Body of pancreas (tissue), 4 donors: ENCODE measurements around the gene NGLY1.

Experiments used
- POLR2A ChIP-seq, 3 donors: fragments of 450-650 bp; IDR thresholded peaks; one replicate each; pipeline ENCODE4 v1.6.1; 2016; ENCODE audit warnings: antibody characterized with exemption in 3 of 3, mild to moderate bottlenecking in 2 of 3
- TF ChIP-seq, protein P1 (sequence below), 7 experiments: fragments of 450-650 bp in 4 of 7; fragments of 200-600 bp in 3 of 7; sonication (generic) in 3 of 7; IDR thresholded peaks; one replicate each; pipeline ENCODE4 v1.5.1; 2016 to 2019; ENCODE audit warnings: antibody characterized with exemption in 7 of 7

DNA sequence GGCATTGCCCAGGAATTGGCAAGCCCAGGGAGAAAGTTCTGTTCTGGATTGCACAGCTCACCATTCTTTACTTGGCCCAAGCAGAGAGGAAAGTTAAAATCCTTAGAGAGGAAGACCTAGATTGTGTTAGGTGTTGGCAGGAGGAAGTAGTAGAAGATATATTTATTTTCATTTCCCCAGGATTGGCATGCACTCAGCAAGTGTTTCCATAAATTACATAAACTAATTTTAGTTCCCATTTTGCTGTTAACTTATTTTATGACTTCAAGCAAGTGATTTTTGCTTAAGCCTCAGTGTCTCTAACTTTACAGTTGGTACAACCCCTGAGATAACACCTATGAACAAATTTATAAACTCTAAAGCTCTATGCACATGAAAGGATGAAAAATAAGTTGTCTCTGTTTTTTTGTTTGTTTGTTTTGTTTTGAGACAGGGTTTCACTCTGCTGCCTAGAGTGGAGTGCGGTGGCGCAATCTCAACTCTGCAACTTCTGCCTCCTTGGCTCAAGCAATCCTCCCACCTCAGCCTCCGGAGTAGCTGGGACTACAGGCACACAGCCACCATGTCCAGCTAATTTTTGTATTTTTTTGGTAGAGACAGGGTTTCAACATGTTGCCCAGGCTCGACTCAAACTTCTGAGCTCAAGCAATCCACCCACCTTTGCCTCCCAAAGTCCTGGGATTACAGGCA lies 87.4 kb downstream of the NGLY1 start:
- TF ChIP-seq, protein P1, sequence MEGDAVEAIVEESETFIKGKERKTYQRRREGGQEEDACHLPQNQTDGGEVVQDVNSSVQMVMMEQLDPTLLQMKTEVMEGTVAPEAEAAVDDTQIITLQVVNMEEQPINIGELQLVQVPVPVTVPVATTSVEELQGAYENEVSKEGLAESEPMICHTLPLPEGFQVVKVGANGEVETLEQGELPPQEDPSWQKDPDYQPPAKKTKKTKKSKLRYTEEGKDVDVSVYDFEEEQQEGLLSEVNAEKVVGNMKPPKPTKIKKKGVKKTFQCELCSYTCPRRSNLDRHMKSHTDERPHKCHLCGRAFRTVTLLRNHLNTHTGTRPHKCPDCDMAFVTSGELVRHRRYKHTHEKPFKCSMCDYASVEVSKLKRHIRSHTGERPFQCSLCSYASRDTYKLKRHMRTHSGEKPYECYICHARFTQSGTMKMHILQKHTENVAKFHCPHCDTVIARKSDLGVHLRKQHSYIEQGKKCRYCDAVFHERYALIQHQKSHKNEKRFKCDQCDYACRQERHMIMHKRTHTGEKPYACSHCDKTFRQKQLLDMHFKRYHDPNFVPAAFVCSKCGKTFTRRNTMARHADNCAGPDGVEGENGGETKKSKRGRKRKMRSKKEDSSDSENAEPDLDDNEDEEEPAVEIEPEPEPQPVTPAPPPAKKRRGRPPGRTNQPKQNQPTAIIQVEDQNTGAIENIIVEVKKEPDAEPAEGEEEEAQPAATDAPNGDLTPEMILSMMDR (IDR thresholded peaks at IDR 0.05), result no peak
- no peak for TF ChIP-seq POLR2A (IDR thresholded peaks at IDR 0.05)
